Smooth muscle cell (in vitro differentiated cells): ENCODE data around the gene ACP3. TPM values are rescaled to one million over a fixed set of nuclear protein-coding genes. Genes with fewer than 3 reads are reported as not detected.

ENCODE experiments used
- DNase-seq: peaks from one replicate; lab custom pipeline; 2025; ENCODE audit not compliant: unreplicated experiment; lab: John Stamatoyannopoulos, UW
- H2AFZ ChIP-seq: fragments of 200-600 bp; sonication (generic); 2 replicates; pipeline ENCODE4 v1.6.0; 2016; ENCODE audit warnings: antibody characterized with exemption, low read depth, mild to moderate bottlenecking
- H3F3A ChIP-seq: fragments of 200-600 bp; sonication (generic); 2 replicates; pipeline ENCODE4 v1.6.0; 2017; ENCODE audit warnings: antibody characterized with exemption, low read depth
- H3K27ac ChIP-seq: fragments of 200-600 bp; sonication (generic); 2 replicates; pipeline ENCODE4 v1.5.1; 2016; ENCODE audit warnings: low read depth, mild to moderate bottlenecking
- H3K27me3 ChIP-seq: fragments of 200-600 bp; sonication (generic); 2 replicates; pipeline ENCODE4 v1.6.1; 2016; ENCODE audit warnings: low read depth, mild to moderate bottlenecking
- H3K36me3 ChIP-seq: fragments of 200-600 bp; sonication (generic); 2 replicates; pipeline ENCODE4 v1.5.1; 2016; ENCODE audit warnings: low read depth
- H3K4me1 ChIP-seq: fragments of 200-600 bp; sonication (generic); 2 replicates; pipeline ENCODE4 v1.5.1; 2016; ENCODE audit warnings: low read depth
- H3K4me2 ChIP-seq: fragments of 200-600 bp; sonication (generic); 2 replicates; pipeline ENCODE4 v1.6.0; 2016; ENCODE audit warnings: mild to moderate bottlenecking
- H3K4me3 ChIP-seq: fragments of 200-600 bp; sonication (generic); 2 replicates; pipeline ENCODE4 v1.5.1; 2016; ENCODE audit warnings: mild to moderate bottlenecking
- H3K79me2 ChIP-seq: fragments of 200-600 bp; sonication (generic); 2 replicates; pipeline ENCODE4 v1.6.0; 2016; ENCODE audit warnings: low read depth, mild to moderate bottlenecking
- H3K9ac ChIP-seq: fragments of 200-600 bp; sonication (generic); 2 replicates; pipeline ENCODE4 v1.6.0; 2016; ENCODE audit warnings: low read depth
- H3K9me3 ChIP-seq: fragments of 200-600 bp; sonication (generic); replicated peaks from 2 replicates; pipeline ENCODE4 v1.5.1; 2016; ENCODE audit warnings: low read depth
- H4K20me1 ChIP-seq: fragments of 200-600 bp; sonication (generic); 2 replicates; pipeline ENCODE4 v1.6.0; 2016; ENCODE audit warnings: low read depth
- CTCF ChIP-seq: fragments of 200-600 bp; sonication (generic); IDR thresholded peaks from 2 replicates; pipeline ENCODE4 v1.5.1; 2017; ENCODE audit warnings: borderline replicate concordance, mild to moderate bottlenecking, antibody characterized with exemption; ENCODE audit not compliant: insufficient read depth, poor library complexity, severe bottlenecking
- WGBS: methylation state at CpG from one replicate; pipeline ENCODE4 v1.1.7; 2016; ENCODE audit warnings: low lambda C conversion rate; 5-methylcytosine and 5-hydroxymethylcytosine counted together
- polyA plus RNA-seq: library from polyadenylated mRNA; unstranded; fragments of >200 nt; fragmentation: Nextera tagmentation; extraction: Ambion mirVana; gene quantifications from 2 replicates; pipeline ENCODE4 v1.2.1, GENCODE V29; 2016
- total RNA-seq: library from RNA; depleted of rRNA; stranded (reverse); fragments of >200 nt; gene quantifications from 2 replicates; pipeline ENCODE4 v1.2.3, GENCODE V29; 2014

Gene ACP3
- total RNA-seq (32.5 and 36.6 TPM in 2 replicates), polyA plus RNA-seq (27.0 and 35.8 TPM in 2 replicates)

- H3K27me3 ChIP-seq = no peaks in the 10 kb centered on the region
- no peaks in the 10 kb centered on the region for H3K79me2 ChIP-seq
- H3K36me3 ChIP-seq = no peaks in the 10 kb centered on the region
- peaks cover 19% of the 10 kb centered on the region for H3K4me1 ChIP-seq
- H3K9me3 ChIP-seq = no peaks in the 10 kb centered on the region
- TF ChIP-seq CTCF = no peak
- H3K4me2 ChIP-seq = peak within 1 kb of the TSS; percentile 78
- peak within 1 kb of the TSS; percentile 42 for H2AFZ ChIP-seq
- peak; percentile 3 for DNase-seq
- peak within 1 kb of the TSS; percentile 86 for H3K27ac ChIP-seq
- peak within 1 kb of the TSS; percentile 14 for H3K9ac ChIP-seq
- H4K20me1 ChIP-seq = no peaks in the 10 kb centered on the region
- 6% methylated on average over 6 of the region's 6 CpGs for WGBS
- peaks cover 13% of the 10 kb centered on the region for H3F3A ChIP-seq
- peak within 1 kb of the TSS; percentile 38 for H3K4me3 ChIP-seq
Measured at GRCh38 chr3:132317229-132317948, at the start of gene ACP3. Gene ACP3 (plus strand): TSS chr3:132317407. CDS start chr3:132317457, 50 bp downstream.

GRCh38 chr3:132268956-132269355, 48.3 kb upstream of the ACP3 start:
- H3K4me3 ChIP-seq = no peak overlapping the region
- no peaks in the 10 kb centered on the region for H3K79me2 ChIP-seq
- H3K4me1 ChIP-seq = no peaks in the 10 kb centered on the region
- no peaks in the 10 kb centered on the region for H3K36me3 ChIP-seq
- no peak overlapping the region for H3K27ac ChIP-seq
- no peaks in the 10 kb centered on the region for H3K27me3 ChIP-seq
- H2AFZ ChIP-seq = no peak overlapping the region
- TF ChIP-seq CTCF = peak; percentile 52
- H3K9ac ChIP-seq = no peak overlapping the region
- DNase-seq = no peak
- no peaks in the 10 kb centered on the region for H3K9me3 ChIP-seq
- peak overlapping the region; percentile 39 for H3K4me2 ChIP-seq
- 78% methylated on average over 2 of the region's 2 CpGs for WGBS
- no peaks in the 10 kb centered on the region for H4K20me1 ChIP-seq
- H3F3A ChIP-seq = peaks cover 2% of the 10 kb centered on the region

- Histone ChIP-seq H3K9ac (no peak overlapping the region), H3F3A (peaks cover 2% of the 10 kb centered on the region), H4K20me1 (no peaks in the 10 kb centered on the region), H3K27me3 (no peaks in the 10 kb centered on the region), H3K4me3 (no peak overlapping the region), H3K9me3 (no peaks in the 10 kb centered on the region), H2AFZ (no peak overlapping the region), H3K4me2 (no peak overlapping the region), H3K36me3 (no peaks in the 10 kb centered on the region), H3K79me2 (no peaks in the 10 kb centered on the region), H3K27ac (no peak overlapping the region), H3K4me1 (no peaks in the 10 kb centered on the region)
- no peak for TF ChIP-seq CTCF
- no peak for DNase-seq
- WGBS = 64% methylated on average over 6 of the region's 6 CpGs
Measured at GRCh38 chr3:132273036-132273435, 44.2 kb upstream of the ACP3 start.
